Measurements from ENCODE around the gene TNFAIP8L1. TPM values are rescaled to one million over a fixed set of nuclear protein-coding genes. Genes with fewer than 3 reads are reported as not detected.

The TNFAIP8L1 gene
- total RNA-seq, 2 experiments from 2014 or later, result 19.9 to 20.4 TPM

GRCh38 chr19:4619668-4620294 lies 19.5 kb upstream of the TNFAIP8L1 start:
- Mint-ChIP-seq H3K36me3 (ENCODE audit: low read depth) (no peaks in the 10 kb centered on the region), H3K9me3 (no peaks in the 10 kb centered on the region), H3K4me3 (no peak overlapping the region), H3K27ac (no peak overlapping the region), H3K4me1 (ENCODE audit: low read depth) (no peaks in the 10 kb centered on the region), H3K27me3 (ENCODE audit: low read depth) (peaks cover 5% of the 10 kb centered on the region)
- DNase-seq, result no peak
- intact Hi-C loops (cut with micrococcal nuclease), result no loop called here
- CTCF ChIA-PET, result interaction anchor here (1.2 kb wide), 1 partner anchor 13 kb away, joined by 4 read pairs; no protein-coding TSS in a partner anchor

- Mint-ChIP-seq H3K9me3 (no peaks in the 10 kb centered on the region), H3K27me3 (ENCODE audit: low read depth) (peaks cover 5% of the 10 kb centered on the region), H3K36me3 (ENCODE audit: low read depth) (no peaks in the 10 kb centered on the region), H3K4me1 (ENCODE audit: low read depth) (no peaks in the 10 kb centered on the region), H3K27ac (no peak overlapping the region), H3K4me3 (no peak overlapping the region)
- no peak for DNase-seq
- CTCF ChIA-PET, result no interaction called here
- intact Hi-C loops (cut with micrococcal nuclease), result no loop called here
These were observed 18.6 kb upstream of the TNFAIP8L1 start for GRCh38 chr19:4620675-4621074.

- no peak for DNase-seq
- no peaks in the 10 kb centered on the region for H3K9me3 Mint-ChIP-seq
- peaks cover 5% of the 10 kb centered on the region for H3K27me3 Mint-ChIP-seq (ENCODE audit: low read depth)
- no peaks in the 10 kb centered on the region for H3K36me3 Mint-ChIP-seq (ENCODE audit: low read depth)
- no peak overlapping the region for H3K4me3 Mint-ChIP-seq
- intact Hi-C loops (cut with micrococcal nuclease), result no loop called here
- CTCF ChIA-PET, result interaction anchor here (0.6 to 3.4 kb wide), 4 partner anchors 10 to 137 kb away, joined by 3 to 20 read pairs (median 8); no protein-coding TSS in a partner anchor
- H3K27ac Mint-ChIP-seq, result no peak overlapping the region
- H3K4me1 Mint-ChIP-seq (ENCODE audit: low read depth), result no peaks in the 10 kb centered on the region
These were observed 16.5 kb upstream of the TNFAIP8L1 start for GRCh38 chr19:4622695-4623421.

DNA sequence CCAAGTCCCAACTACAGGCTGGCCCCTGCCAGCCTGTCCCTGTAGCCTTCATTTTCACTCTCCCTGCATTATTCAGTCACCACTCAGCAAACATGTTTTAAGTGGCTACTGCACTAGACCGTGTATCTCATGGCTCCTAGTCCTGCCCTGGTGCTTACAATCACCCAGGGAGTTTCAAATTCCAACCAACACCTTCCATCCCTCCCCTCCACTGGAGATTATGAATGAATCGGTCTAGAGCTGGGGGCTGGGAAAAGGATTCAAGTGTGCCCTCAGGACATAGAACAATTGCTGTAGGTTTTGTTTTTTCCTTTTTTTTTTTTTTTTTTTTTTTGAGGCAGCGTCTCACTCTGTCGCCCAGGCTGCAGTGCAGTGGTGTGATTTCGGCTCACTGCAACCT lies 15.0 kb upstream of the TNFAIP8L1 start:
- intact Hi-C loops (cut with micrococcal nuclease), result no loop called here
- no peaks in the 10 kb centered on the region for H3K36me3 Mint-ChIP-seq (ENCODE audit: low read depth)

DNA sequence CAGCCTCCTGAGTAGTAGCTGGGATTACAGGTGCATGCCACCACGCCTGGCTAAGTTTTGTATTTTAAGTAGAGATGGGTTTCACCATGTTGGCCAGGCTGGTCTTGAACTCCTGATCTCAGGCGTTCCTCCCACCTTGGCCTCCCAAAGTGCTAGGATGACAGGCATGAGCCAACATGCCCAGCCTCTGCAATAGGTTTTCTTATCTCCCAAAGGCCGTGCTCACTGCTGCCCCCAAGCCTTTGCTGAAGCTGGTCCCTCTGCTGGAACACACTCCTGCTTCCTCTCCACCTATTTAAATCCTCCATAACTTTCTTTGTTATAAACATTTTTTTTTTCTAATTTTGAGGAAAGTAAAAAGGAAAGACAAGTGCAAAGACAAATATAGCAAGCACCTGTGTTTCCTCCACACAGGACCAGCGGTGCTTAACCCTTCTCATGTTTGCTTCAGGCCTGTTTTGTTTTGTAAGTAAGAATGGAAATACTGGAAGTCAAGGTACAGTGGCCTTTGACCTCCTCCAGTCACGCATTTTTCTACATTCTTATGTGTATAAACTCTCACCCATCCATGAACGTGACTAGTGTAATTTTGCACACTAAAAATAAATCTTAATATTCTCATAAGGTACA lies 14.5 kb upstream of the TNFAIP8L1 start:
- intact Hi-C loops (cut with micrococcal nuclease), result no loop called here
- DNase-seq, result no peak
- H3K4me3 Mint-ChIP-seq, result no peak overlapping the region
- H3K4me1 Mint-ChIP-seq (ENCODE audit: low read depth), result no peaks in the 10 kb centered on the region
- peaks cover 7% of the 10 kb centered on the region for H3K27me3 Mint-ChIP-seq (ENCODE audit: low read depth)
- CTCF ChIA-PET, result interaction anchor here (0.6 to 3.4 kb wide), 4 partner anchors 8 to 98 kb away, joined by 3 to 20 read pairs (median 9); no protein-coding TSS in a partner anchor
- no peak overlapping the region for H3K27ac Mint-ChIP-seq
- H3K9me3 Mint-ChIP-seq, result no peaks in the 10 kb centered on the region
- no peaks in the 10 kb centered on the region for H3K36me3 Mint-ChIP-seq (ENCODE audit: low read depth)

More for the DNA sequence above, 15.0 kb upstream of the TNFAIP8L1 start:
- peaks cover 7% of the 10 kb centered on the region for H3K27me3 Mint-ChIP-seq (ENCODE audit: low read depth)
- H3K27ac Mint-ChIP-seq, result no peak overlapping the region
- no peak for DNase-seq
- no peaks in the 10 kb centered on the region for H3K4me1 Mint-ChIP-seq (ENCODE audit: low read depth)
- CTCF ChIA-PET, result interaction anchor here (0.7 to 3.4 kb wide), 4 partner anchors 9 to 58 kb away, joined by 3 to 20 read pairs (median 9); no protein-coding TSS in a partner anchor
- H3K9me3 Mint-ChIP-seq, result no peaks in the 10 kb centered on the region
- H3K4me3 Mint-ChIP-seq, result no peak overlapping the region

DNA sequence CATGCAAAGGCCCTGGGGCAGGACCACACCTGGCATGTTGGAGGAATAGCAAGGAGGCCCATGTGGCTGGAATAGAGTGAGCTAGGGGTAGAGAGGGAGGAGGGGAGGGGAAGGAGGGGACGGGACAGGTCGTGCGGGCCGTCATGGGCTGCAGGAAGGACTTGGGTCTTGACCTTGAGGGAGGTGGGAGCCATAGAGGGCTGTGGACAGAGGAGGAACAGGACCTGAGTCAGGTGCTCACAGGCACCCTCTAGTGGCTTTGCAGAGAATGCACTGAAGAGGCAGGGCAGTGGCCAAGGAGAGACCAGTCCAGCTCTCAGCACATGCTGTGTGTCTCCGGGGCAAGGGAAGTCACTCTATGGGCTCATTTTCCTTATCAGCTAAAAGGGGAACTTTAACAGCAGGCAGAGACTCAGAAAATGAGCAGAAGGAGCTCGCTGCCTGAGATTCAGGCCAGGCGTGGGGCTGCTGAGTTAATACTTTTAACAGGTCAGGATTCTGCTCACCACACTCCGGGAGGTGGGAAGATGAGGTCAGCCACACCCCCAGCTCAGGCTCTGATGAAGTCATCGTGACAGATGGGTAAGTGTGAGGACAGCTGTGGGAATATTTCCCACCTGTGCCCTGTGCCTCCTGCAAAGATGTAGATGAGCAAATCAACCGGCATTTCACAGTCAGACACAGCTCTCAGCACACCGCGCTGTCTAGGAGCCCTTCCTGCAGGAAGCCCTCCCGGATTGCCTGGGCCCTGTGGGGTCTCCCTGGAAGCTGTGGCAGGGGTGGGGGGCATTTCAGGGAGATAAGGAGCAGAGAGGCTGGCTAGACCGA lies 6.0 kb upstream of the TNFAIP8L1 start:
- H3K27ac Mint-ChIP-seq, result peak overlapping the region; percentile 48
- CTCF ChIA-PET, result interaction anchor here (0.6 to 4.0 kb wide), 19 partner anchors 8 to 281 kb away, joined by 3 to 35 read pairs (median 4); no protein-coding TSS in a partner anchor

GRCh38 chr19:4635754-4636116 lies 3.6 kb upstream of the TNFAIP8L1 start:
- H3K4me1 Mint-ChIP-seq (ENCODE audit: low read depth), result peaks cover 27% of the 10 kb centered on the region
- no peak for DNase-seq
- H3K4me3 Mint-ChIP-seq, result peak overlapping the region; percentile 34
- H3K36me3 Mint-ChIP-seq (ENCODE audit: low read depth), result no peaks in the 10 kb centered on the region
- H3K27me3 Mint-ChIP-seq (ENCODE audit: low read depth), result no peaks in the 10 kb centered on the region
- H3K27ac Mint-ChIP-seq, result no peak overlapping the region
- intact Hi-C loops (cut with micrococcal nuclease), result loop anchor here (1.0 kb wide), 2 partner anchors 59 to 68 kb away; no protein-coding TSS in a partner anchor
- no peaks in the 10 kb centered on the region for H3K9me3 Mint-ChIP-seq
- CTCF ChIA-PET, result interaction anchor here (0.6 to 3.4 kb wide), 18 partner anchors 11 to 187 kb away, joined by 3 to 70 read pairs (median 6); partner anchors contain the start of gene SEMA6B

More for the DNA sequence above, 6.0 kb upstream of the TNFAIP8L1 start:
- H3K9me3 Mint-ChIP-seq, result no peaks in the 10 kb centered on the region
- H3K36me3 Mint-ChIP-seq (ENCODE audit: low read depth), result no peaks in the 10 kb centered on the region
- peaks cover 13% of the 10 kb centered on the region for H3K4me1 Mint-ChIP-seq (ENCODE audit: low read depth)
- H3K4me3 Mint-ChIP-seq, result no peak overlapping the region
- intact Hi-C loops (cut with micrococcal nuclease), result no loop called here
- no peaks in the 10 kb centered on the region for H3K27me3 Mint-ChIP-seq (ENCODE audit: low read depth)
- DNase-seq, result peak; percentile 67

DNA sequence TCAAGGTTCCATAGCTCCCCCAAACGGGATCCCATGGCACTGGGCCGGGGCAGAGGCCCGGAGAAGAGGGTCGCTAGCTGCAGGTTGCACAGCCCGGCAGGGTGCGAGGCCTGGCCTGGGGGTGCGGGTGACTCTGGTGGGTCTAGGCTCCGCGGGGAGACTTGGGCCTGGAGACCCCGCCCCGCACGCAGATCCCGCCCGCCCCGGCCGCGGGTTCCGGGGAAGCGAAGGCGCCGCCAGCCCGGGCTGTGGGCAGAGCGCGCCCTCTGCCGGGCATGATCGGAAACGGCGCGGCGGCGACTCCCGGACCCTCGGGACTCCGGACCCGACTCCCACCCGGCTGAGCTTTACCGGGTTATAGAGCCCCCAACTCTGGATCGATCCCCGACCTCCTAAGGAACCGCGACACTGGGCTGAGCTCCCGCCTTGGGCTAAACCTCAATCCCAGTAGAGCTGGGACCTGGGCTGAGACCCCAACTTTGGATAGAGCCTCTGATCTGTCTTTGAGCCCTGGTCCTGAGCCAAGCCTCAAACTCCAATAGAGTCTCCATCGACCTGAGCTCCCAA lies 3.1 kb upstream of the TNFAIP8L1 start:
- Mint-ChIP-seq H3K4me3 (peak overlapping the region; percentile 34), H3K27me3 (ENCODE audit: low read depth) (no peaks in the 10 kb centered on the region), H3K27ac (no peak overlapping the region), H3K4me1 (ENCODE audit: low read depth) (peaks cover 31% of the 10 kb centered on the region), H3K36me3 (ENCODE audit: low read depth) (no peaks in the 10 kb centered on the region), H3K9me3 (no peaks in the 10 kb centered on the region)
- CTCF ChIA-PET, result interaction anchor here (0.6 to 3.4 kb wide), 25 partner anchors 9 to 187 kb away, joined by 3 to 70 read pairs (median 5); partner anchors contain the start of gene SEMA6B
- peak; percentile 75 for DNase-seq
- intact Hi-C loops (cut with micrococcal nuclease), result loop anchor here (1.0 kb wide), 2 partner anchors 60 to 69 kb away; no protein-coding TSS in a partner anchor

DNA sequence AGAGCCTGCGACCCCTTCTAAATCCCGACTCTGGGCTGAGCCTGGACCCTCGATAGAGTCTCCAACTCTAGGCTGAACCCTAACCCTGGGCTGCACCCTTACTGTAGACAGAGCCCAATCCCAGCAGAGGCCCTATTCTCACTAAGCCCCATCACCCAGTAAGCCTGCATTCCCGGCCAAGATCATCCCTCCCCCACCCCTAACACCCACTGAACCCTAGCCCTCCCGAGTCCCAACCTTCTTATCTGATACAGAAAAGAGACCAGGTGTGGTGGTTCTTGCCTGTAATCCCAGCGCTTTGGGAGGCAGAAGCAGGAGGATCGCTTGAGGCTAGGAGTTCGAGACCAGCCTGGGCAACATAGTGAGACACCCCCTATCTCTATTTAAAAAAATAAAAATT lies 2.6 kb upstream of the TNFAIP8L1 start:
- H3K9me3 Mint-ChIP-seq, result no peaks in the 10 kb centered on the region
- intact Hi-C loops (cut with micrococcal nuclease), result loop anchor here (1.0 kb wide), 2 partner anchors 60 to 69 kb away; no protein-coding TSS in a partner anchor
- H3K27ac Mint-ChIP-seq, result no peak overlapping the region
- DNase-seq, result no peak
- H3K4me1 Mint-ChIP-seq (ENCODE audit: low read depth), result peaks cover 34% of the 10 kb centered on the region
- H3K36me3 Mint-ChIP-seq (ENCODE audit: low read depth), result no peaks in the 10 kb centered on the region
- no peaks in the 10 kb centered on the region for H3K27me3 Mint-ChIP-seq (ENCODE audit: low read depth)
- H3K4me3 Mint-ChIP-seq, result no peak overlapping the region
- CTCF ChIA-PET, result interaction anchor here (0.7 to 3.4 kb wide), 24 partner anchors 9 to 186 kb away, joined by 3 to 70 read pairs (median 5); partner anchors contain the start of gene SEMA6B

GRCh38 chr19:4638317-4638716 lies 999 bp upstream of the TNFAIP8L1 start:
- peak overlapping the region; percentile 21 for H3K4me3 Mint-ChIP-seq

More at GRCh38 chr19:4638317-4638716, 999 bp upstream of the TNFAIP8L1 start:
- Mint-ChIP-seq H3K4me1 (ENCODE audit: low read depth) (peaks cover 35% of the 10 kb centered on the region), H3K27ac (peak overlapping the region; percentile 91), H3K36me3 (ENCODE audit: low read depth) (no peaks in the 10 kb centered on the region), H3K27me3 (ENCODE audit: low read depth) (no peaks in the 10 kb centered on the region), H3K9me3 (no peaks in the 10 kb centered on the region)
- CTCF ChIA-PET, result interaction anchor here (2.1 to 3.4 kb wide), 3 partner anchors 63 to 113 kb away, joined by 9 to 70 read pairs (median 57); no protein-coding TSS in a partner anchor
- intact Hi-C loops (cut with micrococcal nuclease), result no loop called here
- no peak for DNase-seq

All from activated naive CD4-positive, alpha-beta T cell treated with anti-CD3 and anti-CD28 coated beads for 36 hours (primary cell).